Measurements from ENCODE around the gene SCLT1. TPM values are rescaled to one million over a fixed set of nuclear protein-coding genes. Genes with fewer than 3 reads are reported as not detected.

The SCLT1 gene
- polyA plus RNA-seq, 1 donor = 11.0 TPM

DNA sequence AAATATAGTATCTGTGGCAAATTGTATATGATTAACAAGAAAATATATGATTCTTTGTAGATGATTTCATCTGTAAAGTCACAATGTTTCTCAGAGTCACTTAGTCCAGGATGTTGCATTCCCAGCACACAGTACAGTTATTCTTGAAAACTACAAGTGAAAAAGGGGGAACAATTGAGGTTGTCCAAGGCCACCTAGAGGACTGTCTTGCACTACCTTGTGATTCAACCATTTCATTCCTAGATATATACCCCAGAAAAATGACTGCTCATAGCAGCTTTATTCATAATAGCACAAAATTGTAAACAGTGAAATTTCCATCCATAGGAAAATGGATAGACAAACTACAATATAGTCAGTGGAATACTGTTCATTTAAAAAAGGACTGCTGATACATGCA is 18.6 kb upstream of the SCLT1 start:
- no peaks in the 10 kb centered on the region for H3K9me3 ChIP-seq (ENCODE audit: control insufficient read depth, low read depth, low read length)
- H3K4me3 ChIP-seq (ENCODE audit: low read length) = no peak overlapping the region
- DNase-seq = no peak
- H3K27me3 ChIP-seq (ENCODE audit: control insufficient read depth, insufficient read depth, low read length) = no peaks in the 10 kb centered on the region
- peaks cover 2% of the 10 kb centered on the region for H3K36me3 ChIP-seq (ENCODE audit: control insufficient read depth, insufficient read depth, low read length)
- no peak overlapping the region for H3K27ac ChIP-seq (ENCODE audit: low read length)
- no peaks in the 10 kb centered on the region for H3K4me1 ChIP-seq (ENCODE audit: control insufficient read depth, insufficient read depth, low read length)

DNA sequence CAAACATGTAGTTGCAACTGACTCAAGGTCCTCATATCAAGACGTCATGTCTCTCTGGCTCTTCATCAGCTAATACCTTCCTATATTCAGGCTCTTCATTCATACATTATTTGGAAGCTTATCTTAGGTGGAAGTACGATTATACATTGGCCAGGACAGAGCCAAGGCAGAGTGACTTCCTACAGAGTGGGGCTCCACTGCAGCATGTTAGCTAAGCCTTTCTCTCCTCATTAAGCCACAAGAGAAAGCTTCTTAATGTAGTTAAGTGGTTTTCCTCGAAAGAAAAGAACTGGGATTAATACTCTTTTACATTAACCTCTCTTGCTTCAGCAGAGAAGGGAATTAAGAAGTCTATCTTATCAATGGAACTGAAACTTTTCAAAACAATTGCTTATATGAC is 17.6 kb upstream of the SCLT1 start:
- Histone ChIP-seq H3K4me3 (ENCODE audit: low read length) (no peak overlapping the region), H3K36me3 (ENCODE audit: control insufficient read depth, insufficient read depth, low read length) (peaks cover 2% of the 10 kb centered on the region), H3K27ac (ENCODE audit: low read length) (no peak overlapping the region), H3K27me3 (ENCODE audit: control insufficient read depth, insufficient read depth, low read length) (no peaks in the 10 kb centered on the region), H3K4me1 (ENCODE audit: control insufficient read depth, insufficient read depth, low read length) (no peaks in the 10 kb centered on the region), H3K9me3 (ENCODE audit: control insufficient read depth, low read depth, low read length) (no peaks in the 10 kb centered on the region)
- no peak for DNase-seq
- WGBS (ENCODE audit: insufficient coverage, low lambda C conversion rate) = 71% methylated on average over 1 of the region's 3 CpGs

DNA sequence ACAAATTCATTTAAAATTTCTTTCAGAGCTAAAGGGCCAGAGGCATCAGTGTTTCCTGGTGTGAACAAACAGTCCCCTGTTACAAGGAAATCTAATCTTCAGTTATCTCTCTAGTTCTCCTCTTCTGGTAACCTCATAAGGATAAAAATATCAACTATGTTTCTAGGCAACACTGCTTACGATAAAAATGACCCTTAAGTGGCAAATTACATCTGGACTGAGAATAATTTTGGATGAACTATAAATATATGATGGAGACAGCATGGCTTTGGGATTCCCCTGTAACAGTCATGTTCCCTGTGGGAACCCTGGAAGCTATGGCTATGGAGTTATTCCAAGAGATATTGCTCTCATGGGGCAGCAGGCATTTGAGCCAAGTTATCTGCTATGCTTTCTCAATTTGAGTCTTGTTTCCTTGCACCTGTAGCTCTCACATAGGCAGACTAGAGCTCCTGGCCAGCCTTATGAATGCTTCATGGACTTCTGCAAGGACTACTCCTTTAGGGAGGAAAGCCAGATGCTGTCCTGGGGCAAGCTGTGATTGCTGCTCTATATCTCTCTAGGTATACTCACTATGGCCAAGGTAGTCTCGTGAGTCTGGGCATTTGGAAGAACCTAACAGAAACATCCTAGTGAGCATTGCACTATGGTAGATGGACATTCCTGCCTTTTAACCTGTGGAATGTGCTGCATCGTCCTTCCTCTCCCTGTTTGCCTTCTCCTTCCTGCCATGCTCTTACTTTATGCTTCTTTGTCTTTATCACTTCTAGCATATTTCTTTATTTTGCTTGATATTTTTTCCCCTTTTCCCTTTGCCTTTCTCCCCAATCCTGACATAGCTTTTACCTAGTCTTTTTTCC is 16.9 kb upstream of the SCLT1 start:
- Histone ChIP-seq H3K27ac (ENCODE audit: low read length) (no peak overlapping the region), H3K4me3 (ENCODE audit: low read length) (no peak overlapping the region), H3K4me1 (ENCODE audit: control insufficient read depth, insufficient read depth, low read length) (no peaks in the 10 kb centered on the region), H3K9me3 (ENCODE audit: control insufficient read depth, low read depth, low read length) (no peaks in the 10 kb centered on the region), H3K36me3 (ENCODE audit: control insufficient read depth, insufficient read depth, low read length) (peaks cover 2% of the 10 kb centered on the region), H3K27me3 (ENCODE audit: control insufficient read depth, insufficient read depth, low read length) (no peaks in the 10 kb centered on the region)
- no CpG with 5 or more reads among the region's 3 CpGs for WGBS (ENCODE audit: insufficient coverage, low lambda C conversion rate)
- DNase-seq = no peak

DNA sequence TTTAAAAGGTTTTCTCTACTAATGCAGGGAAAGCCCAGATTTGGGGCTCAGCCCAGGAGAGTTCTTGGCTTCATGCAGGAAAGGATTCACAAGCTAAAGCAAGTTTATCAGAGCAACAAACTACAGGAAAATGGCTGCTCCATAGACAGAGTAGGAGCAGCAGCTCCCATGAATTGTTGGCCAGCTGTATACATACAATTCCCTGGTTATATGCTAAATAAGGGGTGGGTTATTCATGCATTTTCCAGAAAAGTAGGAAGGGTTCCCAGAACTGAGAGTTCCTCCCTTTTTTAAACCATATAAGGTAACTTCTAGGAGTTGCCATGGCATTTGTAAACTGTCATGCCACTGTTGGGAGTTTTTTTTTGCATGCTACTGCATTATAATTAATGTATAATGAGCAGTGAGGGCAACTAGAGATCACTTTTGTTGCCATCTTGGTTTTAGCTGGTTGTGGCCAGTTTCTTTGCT is 5.2 kb upstream of the SCLT1 start:
- DNase-seq = no peak
- Histone ChIP-seq H3K4me1 (ENCODE audit: control insufficient read depth, insufficient read depth, low read length) (no peaks in the 10 kb centered on the region), H3K27ac (ENCODE audit: low read length) (no peak overlapping the region), H3K36me3 (ENCODE audit: control insufficient read depth, insufficient read depth, low read length) (no peaks in the 10 kb centered on the region), H3K4me3 (ENCODE audit: low read length) (no peak overlapping the region), H3K9me3 (ENCODE audit: control insufficient read depth, low read depth, low read length) (no peaks in the 10 kb centered on the region), H3K27me3 (ENCODE audit: control insufficient read depth, insufficient read depth, low read length) (no peaks in the 10 kb centered on the region)

DNA sequence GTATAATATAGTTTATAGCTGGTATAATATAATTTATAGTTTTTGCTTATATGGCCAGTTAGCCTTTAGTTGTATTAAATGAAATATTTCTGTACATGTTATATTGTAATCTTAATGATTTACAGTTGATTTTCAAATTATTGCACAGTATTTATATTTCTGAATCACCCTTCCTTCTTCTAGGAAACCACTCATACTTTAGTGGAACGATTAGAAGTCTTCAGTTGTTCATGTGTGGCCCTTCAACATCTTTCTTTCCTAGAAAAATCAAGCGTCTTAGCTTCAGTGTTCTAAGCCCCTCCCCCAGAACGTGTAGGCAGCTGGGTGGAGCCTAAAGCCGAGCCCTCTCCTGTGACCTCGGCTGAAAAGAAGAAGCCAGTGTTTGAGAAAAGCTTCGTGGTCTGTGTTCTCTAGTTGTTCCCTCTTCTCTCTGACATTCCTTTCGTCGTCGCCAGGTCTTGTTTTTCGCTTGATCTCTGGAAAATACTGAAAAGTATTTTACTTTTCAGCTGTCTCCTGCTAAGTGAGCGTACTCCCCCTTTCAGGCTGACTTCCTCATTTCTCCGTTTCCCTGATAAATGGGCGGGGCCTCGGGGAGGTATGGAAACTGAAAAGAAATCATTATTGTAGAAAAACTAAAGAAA is 2.6 kb upstream of the SCLT1 start, which contains the start of gene C4orf33:
Gene C4orf33, plus strand, starts transcription at position 342 of the 644 bp plus-strand sequence. CDS start 6,459 bp downstream, outside the sequence.
- Histone ChIP-seq H3K36me3 (ENCODE audit: control insufficient read depth, insufficient read depth, low read length) (no peaks in the 10 kb centered on the region), H3K4me3 (ENCODE audit: low read length) (peak within 1 kb of the TSS; percentile 55), H3K4me1 (ENCODE audit: control insufficient read depth, insufficient read depth, low read length) (peaks cover 2% of the 10 kb centered on the region), H3K27me3 (ENCODE audit: control insufficient read depth, insufficient read depth, low read length) (no peaks in the 10 kb centered on the region), H3K9me3 (ENCODE audit: control insufficient read depth, low read depth, low read length) (no peaks in the 10 kb centered on the region), H3K27ac (ENCODE audit: low read length) (peak within 1 kb of the TSS; percentile 78)
- WGBS (ENCODE audit: insufficient coverage, low lambda C conversion rate) = 0% methylated on average over 4 of the region's 14 CpGs
- peak; percentile 75 to 90 for DNase-seq

DNA sequence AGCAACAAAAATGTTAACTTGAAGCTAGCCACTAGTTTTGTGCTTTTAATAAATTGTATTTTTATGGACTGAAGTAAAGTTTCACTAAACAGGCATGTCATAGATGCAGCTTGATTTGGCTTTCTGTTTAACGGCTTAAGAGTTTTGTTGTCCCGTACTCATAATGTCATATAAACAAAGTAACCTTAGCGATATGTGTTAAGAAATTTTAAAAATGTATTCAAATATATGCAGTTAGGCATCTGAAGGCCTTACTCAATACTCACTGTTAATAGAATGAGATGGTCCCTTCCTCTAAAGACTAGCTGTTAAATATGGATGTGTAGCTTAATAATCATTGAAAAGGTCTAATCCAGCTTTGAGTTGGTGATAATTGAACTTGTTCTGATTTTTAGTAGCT is 1.0 kb upstream of the SCLT1 start:
- DNase-seq = no peak
- Histone ChIP-seq H3K9me3 (ENCODE audit: control insufficient read depth, low read depth, low read length) (no peaks in the 10 kb centered on the region), H3K4me3 (ENCODE audit: low read length) (no peak overlapping the region), H3K27ac (ENCODE audit: low read length) (no peak overlapping the region), H3K4me1 (ENCODE audit: control insufficient read depth, insufficient read depth, low read length) (peaks cover 2% of the 10 kb centered on the region), H3K36me3 (ENCODE audit: control insufficient read depth, insufficient read depth, low read length) (no peaks in the 10 kb centered on the region), H3K27me3 (ENCODE audit: control insufficient read depth, insufficient read depth, low read length) (no peaks in the 10 kb centered on the region)
- 60% methylated on average over 3 of the region's 3 CpGs for WGBS (ENCODE audit: insufficient coverage, low lambda C conversion rate)

DNA sequence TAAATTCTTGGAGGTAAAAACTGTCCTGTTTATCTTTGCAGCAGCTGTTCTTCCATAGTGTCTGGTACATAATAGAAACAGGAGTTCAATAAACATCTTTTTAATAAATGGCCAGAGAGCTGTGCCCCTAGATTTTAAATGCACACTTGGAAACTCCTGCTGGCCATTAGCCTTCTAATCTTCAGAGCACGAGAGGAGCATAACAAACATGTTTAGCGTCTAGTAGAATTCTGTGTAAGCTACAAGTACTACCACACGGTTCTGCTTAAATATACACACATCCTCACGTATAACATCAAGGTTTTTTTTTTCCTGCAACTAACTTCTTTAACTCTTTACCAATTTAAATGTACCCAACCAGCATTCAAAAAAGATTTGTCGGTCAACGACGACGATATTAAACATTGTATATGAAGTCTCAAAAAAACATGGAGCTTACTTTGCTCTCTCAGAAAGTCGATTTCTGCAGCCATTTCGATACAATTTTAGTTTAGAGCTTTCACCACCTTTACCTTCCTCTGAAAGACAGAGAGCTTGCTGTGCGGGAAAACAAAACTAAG is 628 bp downstream of the SCLT1 start:
- Histone ChIP-seq H3K27me3 (ENCODE audit: control insufficient read depth, insufficient read depth, low read length) (no peaks in the 10 kb centered on the region), H3K9me3 (ENCODE audit: control insufficient read depth, low read depth, low read length) (no peaks in the 10 kb centered on the region), H3K4me1 (ENCODE audit: control insufficient read depth, insufficient read depth, low read length) (peaks cover 2% of the 10 kb centered on the region), H3K27ac (ENCODE audit: low read length) (peak overlapping the region; percentile 100), H3K4me3 (ENCODE audit: low read length) (peak overlapping the region; percentile 98), H3K36me3 (ENCODE audit: control insufficient read depth, insufficient read depth, low read length) (no peaks in the 10 kb centered on the region)
- no peak for DNase-seq
- WGBS (ENCODE audit: insufficient coverage, low lambda C conversion rate) = 2% methylated on average over 6 of the region's 11 CpGs

DNA sequence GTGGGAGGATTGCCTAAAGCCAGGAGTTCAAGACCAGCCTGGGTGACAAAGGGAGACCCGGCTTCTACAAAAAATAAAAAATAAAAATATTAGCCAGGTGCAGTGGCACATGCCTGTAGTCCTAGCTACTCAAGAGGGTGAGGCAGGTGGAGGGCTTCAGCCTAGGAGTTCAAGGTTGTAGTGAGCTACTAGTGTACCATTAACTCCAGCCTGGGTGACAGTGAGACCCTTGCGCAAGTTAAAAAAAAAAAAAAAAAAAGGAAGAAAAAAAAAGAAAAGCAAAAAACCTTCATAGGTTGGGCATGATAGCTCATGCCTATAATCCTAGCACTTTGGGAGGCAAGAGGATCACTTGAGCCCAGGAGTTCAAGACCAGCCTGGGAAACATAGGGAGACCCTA is 5.8 kb downstream of the SCLT1 start:
- Histone ChIP-seq H3K36me3 (ENCODE audit: control insufficient read depth, insufficient read depth, low read length) (no peaks in the 10 kb centered on the region), H3K9me3 (ENCODE audit: control insufficient read depth, low read depth, low read length) (peaks cover 5% of the 10 kb centered on the region), H3K27me3 (ENCODE audit: control insufficient read depth, insufficient read depth, low read length) (no peaks in the 10 kb centered on the region), H3K4me1 (ENCODE audit: control insufficient read depth, insufficient read depth, low read length) (peaks cover 2% of the 10 kb centered on the region), H3K4me3 (ENCODE audit: low read length) (no peak overlapping the region), H3K27ac (ENCODE audit: low read length) (no peak overlapping the region)
- DNase-seq = no peak
- 100% methylated on average over 1 of the region's 2 CpGs for WGBS (ENCODE audit: insufficient coverage, low lambda C conversion rate)

DNA sequence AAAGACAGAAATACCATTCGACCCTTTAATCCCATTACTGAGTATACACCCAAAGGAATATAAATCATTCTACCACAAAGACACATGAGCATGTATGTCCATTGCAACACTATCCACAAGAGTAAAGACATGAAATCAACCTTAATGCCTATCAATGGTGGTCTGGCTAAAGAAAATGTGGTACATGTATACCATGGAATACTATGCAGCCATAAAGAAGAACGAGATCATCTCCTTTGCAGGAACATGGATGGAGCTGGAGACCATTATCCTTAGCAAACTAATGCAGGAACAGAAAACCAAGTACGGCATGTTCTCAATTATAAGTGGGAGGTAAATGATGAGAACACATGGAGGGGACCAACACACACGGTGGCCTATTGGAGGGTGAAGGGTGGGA is 7.9 kb downstream of the SCLT1 start:
- Histone ChIP-seq H3K9me3 (ENCODE audit: control insufficient read depth, low read depth, low read length) (peaks cover 5% of the 10 kb centered on the region), H3K36me3 (ENCODE audit: control insufficient read depth, insufficient read depth, low read length) (peaks cover 12% of the 10 kb centered on the region), H3K27ac (ENCODE audit: low read length) (no peak overlapping the region), H3K4me3 (ENCODE audit: low read length) (no peak overlapping the region), H3K4me1 (ENCODE audit: control insufficient read depth, insufficient read depth, low read length) (no peaks in the 10 kb centered on the region), H3K27me3 (ENCODE audit: control insufficient read depth, insufficient read depth, low read length) (no peaks in the 10 kb centered on the region)
- no peak for DNase-seq
- WGBS (ENCODE audit: insufficient coverage, low lambda C conversion rate) = 83% methylated on average over 1 of the region's 4 CpGs

DNA sequence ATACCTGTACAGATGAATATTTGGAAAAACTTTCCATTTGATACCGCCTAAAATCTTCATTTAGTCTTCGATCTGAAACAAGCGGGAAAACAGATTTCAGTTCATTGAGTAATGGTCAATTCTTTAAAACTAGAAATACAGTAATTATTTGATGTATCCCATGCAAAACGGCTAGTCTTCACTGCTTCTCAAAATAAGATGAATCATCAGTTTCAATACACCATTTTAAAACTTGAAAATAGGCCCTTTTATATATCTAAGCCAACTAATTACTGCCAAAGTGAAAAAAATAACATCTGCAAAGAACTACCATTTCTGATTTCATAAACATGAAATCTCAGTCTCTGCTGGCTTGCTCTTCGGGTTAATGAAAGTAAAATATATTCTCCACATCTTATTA is 11.0 kb downstream of the SCLT1 start:
- 96% methylated on average over 3 of the region's 5 CpGs for WGBS (ENCODE audit: insufficient coverage, low lambda C conversion rate)
- H3K36me3 ChIP-seq (ENCODE audit: control insufficient read depth, insufficient read depth, low read length) = peaks cover 22% of the 10 kb centered on the region
- no peaks in the 10 kb centered on the region for H3K27me3 ChIP-seq (ENCODE audit: control insufficient read depth, insufficient read depth, low read length)
- H3K4me3 ChIP-seq (ENCODE audit: low read length) = no peak overlapping the region
- H3K9me3 ChIP-seq (ENCODE audit: control insufficient read depth, low read depth, low read length) = peaks cover 7% of the 10 kb centered on the region
- no peaks in the 10 kb centered on the region for H3K4me1 ChIP-seq (ENCODE audit: control insufficient read depth, insufficient read depth, low read length)
- DNase-seq = no peak
- no peak overlapping the region for H3K27ac ChIP-seq (ENCODE audit: low read length)

All from large intestine (tissue), 3 donors.